ENCODE data around the gene RAPGEF1. TPM values are rescaled to one million over a fixed set of nuclear protein-coding genes. Genes with fewer than 3 reads are reported as not detected.

The RAPGEF1 gene
- polyA plus RNA-seq, 1 donor from 2014 or later: 23.6 TPM

DNA sequence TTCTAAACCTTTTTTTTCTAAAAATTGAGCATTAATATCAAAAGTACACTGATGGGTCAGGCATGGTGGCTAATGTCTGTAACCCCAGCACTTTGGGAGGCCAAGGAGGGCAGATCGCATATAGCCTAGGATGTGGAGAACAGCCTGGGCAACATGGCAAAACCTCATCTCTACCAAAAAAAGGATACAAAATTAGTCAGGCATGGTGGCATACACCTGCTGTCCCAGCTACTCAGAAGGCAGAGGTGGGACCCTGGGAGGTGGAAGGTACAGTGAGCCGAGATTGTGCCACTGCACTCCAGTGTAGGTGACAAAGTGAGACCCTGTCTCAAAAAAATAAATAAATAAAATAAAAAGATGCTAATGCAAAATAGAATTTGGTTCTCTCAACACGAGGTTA, 49.4 kb downstream of the RAPGEF1 start:
- no peak overlapping the region for H3K9ac ChIP-seq (ENCODE audit: low read length)
- H3K27me3 ChIP-seq (ENCODE audit: insufficient read depth, low read depth, low read length): no peaks in the 10 kb centered on the region
- no peaks in the 10 kb centered on the region for H3K36me3 ChIP-seq (ENCODE audit: insufficient read depth, low read length)
- H4K20me1 ChIP-seq (ENCODE audit: insufficient read depth): no peaks in the 10 kb centered on the region
- H2AFZ ChIP-seq (ENCODE audit: low read depth, low read length): no peak overlapping the region
- no peaks in the 10 kb centered on the region for H3F3A ChIP-seq (ENCODE audit: insufficient read depth, low read length, poor library complexity, severe bottlenecking)
- no peak overlapping the region for H3K4me2 ChIP-seq (ENCODE audit: low read length)
- H3K4me3 ChIP-seq (ENCODE audit: low read length): no peak overlapping the region
- no peaks in the 10 kb centered on the region for H3K9me3 ChIP-seq (ENCODE audit: low read length)
- no peak for TF ChIP-seq SMC3 (conservative IDR thresholded peaks at IDR 0.05; ENCODE audit: poor library complexity)
- no peak for TF ChIP-seq MXI1 (conservative IDR thresholded peaks at IDR 0.05; ENCODE audit: poor library complexity, severe bottlenecking)
- TF ChIP-seq RAD21 (conservative IDR thresholded peaks at IDR 0.05): no peak
- TF ChIP-seq EP300 (conservative IDR thresholded peaks at IDR 0.05; ENCODE audit: poor library complexity, severe bottlenecking): no peak
- no peak for TF ChIP-seq POLR2AphosphoS5 (IDR thresholded peaks at IDR 0.05)
- TF ChIP-seq, protein P1, sequence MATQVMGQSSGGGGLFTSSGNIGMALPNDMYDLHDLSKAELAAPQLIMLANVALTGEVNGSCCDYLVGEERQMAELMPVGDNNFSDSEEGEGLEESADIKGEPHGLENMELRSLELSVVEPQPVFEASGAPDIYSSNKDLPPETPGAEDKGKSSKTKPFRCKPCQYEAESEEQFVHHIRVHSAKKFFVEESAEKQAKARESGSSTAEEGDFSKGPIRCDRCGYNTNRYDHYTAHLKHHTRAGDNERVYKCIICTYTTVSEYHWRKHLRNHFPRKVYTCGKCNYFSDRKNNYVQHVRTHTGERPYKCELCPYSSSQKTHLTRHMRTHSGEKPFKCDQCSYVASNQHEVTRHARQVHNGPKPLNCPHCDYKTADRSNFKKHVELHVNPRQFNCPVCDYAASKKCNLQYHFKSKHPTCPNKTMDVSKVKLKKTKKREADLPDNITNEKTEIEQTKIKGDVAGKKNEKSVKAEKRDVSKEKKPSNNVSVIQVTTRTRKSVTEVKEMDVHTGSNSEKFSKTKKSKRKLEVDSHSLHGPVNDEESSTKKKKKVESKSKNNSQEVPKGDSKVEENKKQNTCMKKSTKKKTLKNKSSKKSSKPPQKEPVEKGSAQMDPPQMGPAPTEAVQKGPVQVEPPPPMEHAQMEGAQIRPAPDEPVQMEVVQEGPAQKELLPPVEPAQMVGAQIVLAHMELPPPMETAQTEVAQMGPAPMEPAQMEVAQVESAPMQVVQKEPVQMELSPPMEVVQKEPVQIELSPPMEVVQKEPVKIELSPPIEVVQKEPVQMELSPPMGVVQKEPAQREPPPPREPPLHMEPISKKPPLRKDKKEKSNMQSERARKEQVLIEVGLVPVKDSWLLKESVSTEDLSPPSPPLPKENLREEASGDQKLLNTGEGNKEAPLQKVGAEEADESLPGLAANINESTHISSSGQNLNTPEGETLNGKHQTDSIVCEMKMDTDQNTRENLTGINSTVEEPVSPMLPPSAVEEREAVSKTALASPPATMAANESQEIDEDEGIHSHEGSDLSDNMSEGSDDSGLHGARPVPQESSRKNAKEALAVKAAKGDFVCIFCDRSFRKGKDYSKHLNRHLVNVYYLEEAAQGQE (IDR thresholded peaks at IDR 0.05; ENCODE audit: borderline replicate concordance): no peak
- TF ChIP-seq, protein P2, sequence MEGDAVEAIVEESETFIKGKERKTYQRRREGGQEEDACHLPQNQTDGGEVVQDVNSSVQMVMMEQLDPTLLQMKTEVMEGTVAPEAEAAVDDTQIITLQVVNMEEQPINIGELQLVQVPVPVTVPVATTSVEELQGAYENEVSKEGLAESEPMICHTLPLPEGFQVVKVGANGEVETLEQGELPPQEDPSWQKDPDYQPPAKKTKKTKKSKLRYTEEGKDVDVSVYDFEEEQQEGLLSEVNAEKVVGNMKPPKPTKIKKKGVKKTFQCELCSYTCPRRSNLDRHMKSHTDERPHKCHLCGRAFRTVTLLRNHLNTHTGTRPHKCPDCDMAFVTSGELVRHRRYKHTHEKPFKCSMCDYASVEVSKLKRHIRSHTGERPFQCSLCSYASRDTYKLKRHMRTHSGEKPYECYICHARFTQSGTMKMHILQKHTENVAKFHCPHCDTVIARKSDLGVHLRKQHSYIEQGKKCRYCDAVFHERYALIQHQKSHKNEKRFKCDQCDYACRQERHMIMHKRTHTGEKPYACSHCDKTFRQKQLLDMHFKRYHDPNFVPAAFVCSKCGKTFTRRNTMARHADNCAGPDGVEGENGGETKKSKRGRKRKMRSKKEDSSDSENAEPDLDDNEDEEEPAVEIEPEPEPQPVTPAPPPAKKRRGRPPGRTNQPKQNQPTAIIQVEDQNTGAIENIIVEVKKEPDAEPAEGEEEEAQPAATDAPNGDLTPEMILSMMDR (IDR thresholded peaks at IDR 0.05; ENCODE audit: poor library complexity, severe bottlenecking): no peak
- TF ChIP-seq TAF1 (IDR thresholded peaks at IDR 0.05; ENCODE audit: low read depth): no peak
- no peak for TF ChIP-seq EZH2 (IDR thresholded peaks at IDR 0.05; ENCODE audit: borderline replicate concordance, insufficient read depth, low read length, poor library complexity, severe bottlenecking)
- no peaks in the 10 kb centered on the region for H3K79me2 ChIP-seq (replicated peaks; ENCODE audit: insufficient read depth, low read length)
- no peaks in the 10 kb centered on the region for H3K9me2 ChIP-seq (ENCODE audit: insufficient read depth, low read length)
- H3K27ac ChIP-seq (ENCODE audit: low read length): no peak overlapping the region

DNA sequence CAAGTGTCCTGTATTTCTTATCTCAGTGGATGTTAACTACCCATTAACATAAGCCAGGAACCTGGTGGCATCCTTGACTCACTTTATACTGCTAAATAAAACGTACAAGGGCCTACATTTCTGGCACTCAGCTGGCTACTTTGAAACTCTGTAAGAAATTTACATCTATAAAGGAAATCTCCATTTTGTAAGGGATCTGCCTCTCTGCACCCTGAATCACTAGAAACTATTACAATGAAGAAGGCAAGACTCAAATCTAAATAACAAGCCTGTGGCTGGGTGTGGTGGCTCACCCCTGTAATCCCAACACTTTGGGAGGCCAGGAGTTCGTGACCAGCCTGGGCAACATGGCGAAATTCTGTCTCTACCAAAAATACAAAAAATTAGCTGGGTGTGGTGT, 51.5 kb downstream of the RAPGEF1 start:
- no peaks in the 10 kb centered on the region for H3K27me3 ChIP-seq (ENCODE audit: insufficient read depth, low read depth, low read length)
- TF ChIP-seq POLR2AphosphoS5 (IDR thresholded peaks at IDR 0.05): no peak
- TF ChIP-seq MXI1 (conservative IDR thresholded peaks at IDR 0.05; ENCODE audit: poor library complexity, severe bottlenecking): no peak
- TF ChIP-seq, protein P1 (IDR thresholded peaks at IDR 0.05; ENCODE audit: borderline replicate concordance): no peak
- TF ChIP-seq TAF1 (IDR thresholded peaks at IDR 0.05; ENCODE audit: low read depth): no peak
- TF ChIP-seq, protein P2 (IDR thresholded peaks at IDR 0.05; ENCODE audit: poor library complexity, severe bottlenecking): no peak
- no peaks in the 10 kb centered on the region for H3K79me2 ChIP-seq (replicated peaks; ENCODE audit: insufficient read depth, low read length)
- no peak overlapping the region for H2AFZ ChIP-seq (ENCODE audit: low read depth, low read length)
- H3K4me2 ChIP-seq (ENCODE audit: low read length): no peak overlapping the region
- no peaks in the 10 kb centered on the region for H3F3A ChIP-seq (ENCODE audit: insufficient read depth, low read length, poor library complexity, severe bottlenecking)
- H4K20me1 ChIP-seq (ENCODE audit: insufficient read depth): no peaks in the 10 kb centered on the region
- H3K9me3 ChIP-seq (ENCODE audit: low read length): no peaks in the 10 kb centered on the region
- no peak overlapping the region for H3K4me3 ChIP-seq (ENCODE audit: low read length)
- H3K9me2 ChIP-seq (ENCODE audit: insufficient read depth, low read length): no peaks in the 10 kb centered on the region
- H3K36me3 ChIP-seq (ENCODE audit: insufficient read depth, low read length): no peaks in the 10 kb centered on the region
- no peak overlapping the region for H3K9ac ChIP-seq (ENCODE audit: low read length)
- no peak overlapping the region for H3K27ac ChIP-seq (ENCODE audit: low read length)
